DMS153 treated with DMSO at 0.1 percent for 48 hours (cell line): ENCODE measurements around the gene SRA1.
A peak's percentile ranks its signal among the peaks of the same experiment; 100 is the strongest.

Experiments used
- DNase-seq: peaks from one replicate; lab custom pipeline; 2025; ENCODE audit not compliant: unreplicated experiment; lab: John Stamatoyannopoulos, UW

Gene SRA1

GRCh38 chr5:140551872-140552271, 5.4 kb downstream of the SRA1 start:
- DNase-seq, result no peak

GRCh38 chr5:140550147-140551079, 6.9 kb downstream of the SRA1 start:
- no peak for DNase-seq

DNA sequence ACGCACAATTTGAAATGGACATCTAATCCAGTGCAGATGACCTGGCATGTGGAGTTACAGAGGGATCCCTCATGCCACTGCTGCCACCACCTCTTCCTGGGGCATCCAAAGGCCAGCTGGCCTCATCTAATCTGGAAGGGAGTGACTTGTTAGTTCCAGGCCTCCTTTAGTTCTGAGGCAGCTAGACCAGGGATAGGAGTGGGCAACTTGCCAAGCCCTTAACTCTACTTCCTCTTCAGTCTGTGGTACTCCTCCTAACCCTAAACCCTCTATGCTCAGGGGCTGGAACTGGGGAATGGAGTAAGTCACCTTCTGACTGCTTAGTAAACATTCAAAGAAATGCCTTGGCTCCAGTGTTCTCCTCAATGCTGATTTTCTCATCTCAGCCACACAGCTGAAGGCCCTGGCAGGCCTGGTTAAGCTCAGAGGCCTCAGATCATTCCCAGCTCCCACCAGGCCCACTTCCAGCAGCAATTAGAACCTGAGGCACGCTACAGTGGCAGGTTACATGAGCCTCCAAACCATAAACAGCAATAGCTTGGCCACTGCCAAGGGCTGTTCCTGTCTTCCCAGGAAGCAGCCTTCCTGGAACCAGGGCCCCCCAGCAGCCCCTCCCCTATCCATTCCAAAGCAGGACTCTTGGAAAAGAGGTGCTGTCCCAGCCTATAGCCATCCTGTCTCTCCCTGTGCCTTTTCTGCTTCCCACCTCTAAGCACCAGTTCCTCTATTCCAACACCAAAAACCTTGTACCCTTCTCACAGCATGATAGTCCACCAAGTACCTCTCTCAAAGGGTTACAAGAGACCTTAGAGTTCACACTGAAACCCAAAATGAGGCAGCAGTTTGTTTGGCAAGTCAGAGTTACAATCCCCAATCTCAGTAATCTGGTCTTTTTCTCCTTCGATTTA, 7.8 kb downstream of the SRA1 start:
- no peak for DNase-seq

DNA sequence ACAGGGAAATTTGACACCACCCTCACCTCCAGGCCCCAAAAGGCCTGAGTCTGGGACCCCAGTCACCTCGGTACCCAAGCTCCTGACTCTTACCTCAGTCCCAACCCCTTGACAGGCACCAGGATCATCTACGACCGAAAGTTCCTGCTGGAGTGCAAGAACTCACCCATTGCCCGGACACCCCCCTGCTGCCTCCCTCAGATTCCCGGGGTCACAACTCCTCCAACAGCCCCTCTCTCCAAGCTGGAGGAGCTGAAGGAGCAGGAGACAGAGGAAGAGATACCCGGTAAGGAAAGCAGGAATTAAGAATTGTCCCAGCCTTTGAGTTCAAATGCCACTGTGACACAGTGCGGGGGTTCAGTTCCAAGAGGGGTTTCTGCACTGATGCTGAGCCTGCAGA, 8.5 kb downstream of the SRA1 start:
- no peak for DNase-seq

DNA sequence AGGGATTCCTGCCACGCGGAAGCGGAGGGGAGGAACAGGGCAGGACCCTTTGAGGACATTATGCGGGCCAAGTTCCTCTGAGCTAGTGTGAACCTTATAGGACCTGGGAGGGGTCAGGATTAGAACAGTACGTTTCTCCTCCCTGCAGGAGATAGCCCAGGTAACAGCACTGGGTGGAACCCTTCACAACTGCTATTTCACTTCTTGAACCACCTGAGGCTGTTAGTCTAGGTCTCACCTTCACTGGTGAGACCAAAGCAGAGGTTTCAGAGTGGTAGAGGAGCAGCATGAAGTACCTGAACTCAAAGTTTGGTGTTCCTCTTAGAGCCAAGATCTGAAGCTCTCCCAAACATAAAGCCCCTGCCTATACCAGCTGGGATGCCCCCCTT, 9.0 kb downstream of the SRA1 start:
- DNase-seq, result no peak

- DNase-seq, result peak; percentile 69
Measured at GRCh38 chr5:140547508-140548299, 9.6 kb downstream of the SRA1 start, which contains the start of gene EIF4EBP3. TSS of gene EIF4EBP3 (plus strand) at chr5:140547662. CDS start at chr5:140547738, 76 bp downstream.

DNA sequence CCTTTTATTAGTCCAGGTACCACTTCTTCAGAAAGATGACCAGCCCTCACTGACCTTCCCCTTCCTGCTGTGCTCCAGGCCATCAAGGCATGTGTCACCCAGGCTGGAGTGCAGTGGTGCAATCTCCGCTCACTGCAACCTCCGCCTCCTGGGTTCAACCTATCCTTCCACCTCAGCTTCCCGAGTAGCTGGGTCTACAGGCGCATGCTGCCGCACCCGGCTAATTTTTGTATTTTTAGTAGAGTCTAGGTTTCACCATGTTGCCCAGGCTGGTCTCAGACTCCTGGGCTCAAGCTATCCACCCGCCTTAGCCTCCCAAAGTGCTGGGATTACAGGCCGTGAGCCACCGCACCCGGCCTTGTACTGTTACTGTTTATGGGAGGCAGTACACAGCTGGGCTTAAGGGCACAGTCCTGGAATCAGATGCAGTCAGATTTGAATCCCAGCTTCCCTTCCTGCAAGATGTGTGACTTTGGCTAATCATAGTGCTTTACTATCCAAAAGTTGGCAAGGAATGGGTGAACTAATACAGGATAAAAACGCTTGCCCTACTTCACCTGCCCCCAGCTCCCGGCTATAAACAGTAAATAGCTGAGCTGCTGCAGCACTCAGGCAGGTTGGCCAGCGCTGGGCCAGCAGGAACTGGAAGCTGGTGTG, 10.3 kb downstream of the SRA1 start:
- DNase-seq, result no peak

DNA sequence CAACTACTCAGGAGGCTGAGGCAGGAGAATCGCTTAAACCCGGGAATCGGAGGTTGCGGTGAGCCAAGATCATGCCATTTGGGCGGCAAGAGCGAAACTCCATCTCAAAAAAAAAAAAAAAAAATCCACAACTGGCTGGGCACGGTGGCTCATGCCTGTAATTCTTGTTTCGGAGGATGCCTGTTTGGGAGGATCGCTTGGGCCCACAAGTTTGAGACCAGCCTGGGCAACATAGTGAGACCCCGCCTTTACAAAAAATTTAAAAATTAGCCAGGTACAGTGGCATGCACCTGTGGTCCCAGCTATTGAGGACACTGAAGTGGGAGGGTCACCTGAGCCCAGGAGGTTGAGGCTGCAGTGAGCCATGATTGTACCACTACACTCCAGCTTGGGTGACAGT, 11.7 kb downstream of the SRA1 start:
- no peak for DNase-seq

DNA sequence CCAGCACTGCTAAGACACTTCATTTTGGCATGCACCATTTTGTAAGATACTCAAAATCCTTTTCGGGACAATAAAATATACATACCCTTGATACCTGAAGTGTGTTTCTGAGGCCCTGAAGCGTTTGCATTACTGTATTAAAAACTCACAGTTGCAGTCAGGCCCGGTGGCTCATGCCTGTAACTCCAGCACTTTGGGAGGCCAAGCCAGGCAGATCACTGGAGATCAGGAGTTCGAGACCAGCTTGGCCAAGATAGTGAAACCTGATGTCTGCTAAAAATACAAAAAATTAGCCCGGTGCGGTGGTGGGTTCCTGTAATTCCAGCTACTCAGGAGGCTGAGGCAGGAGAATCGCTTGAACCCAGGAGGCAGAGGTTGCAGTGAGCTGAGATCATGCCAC, 12.3 kb downstream of the SRA1 start:
- no peak for DNase-seq

- no peak for DNase-seq
Measured at GRCh38 chr5:140542972-140543371, 14.3 kb downstream of the SRA1 start.

DNA sequence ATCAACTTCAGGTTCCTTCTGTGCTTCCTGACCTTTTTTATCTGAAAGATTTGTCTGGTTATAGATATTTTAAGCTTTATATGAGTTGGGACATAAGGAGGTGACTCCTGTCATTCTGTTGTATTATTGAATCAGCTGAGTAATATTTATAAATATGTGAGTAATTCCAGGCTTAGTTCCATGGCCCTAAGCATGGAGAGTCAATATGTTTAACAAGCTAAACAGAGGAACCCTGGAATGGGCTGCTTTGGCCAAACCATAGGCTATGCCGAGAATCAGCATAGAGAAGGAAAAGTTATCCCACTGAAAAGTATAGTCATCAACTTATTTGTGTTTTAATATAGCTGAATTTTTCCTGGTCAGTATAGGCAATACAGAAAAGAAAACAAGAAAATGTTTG, 17.0 kb downstream of the SRA1 start:
- DNase-seq, result no peak

- DNase-seq, result no peak
Measured at GRCh38 chr5:140524003-140524402, 33.3 kb downstream of the SRA1 start.

- no peak for DNase-seq
Measured at GRCh38 chr5:140513124-140513523, 44.1 kb downstream of the SRA1 start.

DNA sequence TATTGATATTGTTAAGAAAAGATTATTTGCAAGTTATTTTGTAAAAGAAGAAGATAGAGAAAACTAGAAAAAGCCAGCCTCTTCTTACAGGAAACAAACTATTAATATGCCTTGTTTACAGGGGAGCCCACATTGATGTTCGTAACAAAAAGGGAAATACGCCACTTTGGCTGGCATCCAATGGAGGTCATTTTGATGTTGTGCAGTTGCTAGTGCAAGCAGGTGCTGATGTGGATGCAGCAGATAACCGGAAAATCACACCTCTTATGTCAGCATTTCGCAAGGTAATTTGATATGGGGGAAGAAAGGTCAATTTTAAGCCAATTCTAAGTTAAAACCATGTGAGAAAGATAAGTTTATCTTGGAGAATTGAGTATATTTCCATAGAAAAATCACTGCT, 47.4 kb downstream of the SRA1 start:
- no peak for DNase-seq

DNA sequence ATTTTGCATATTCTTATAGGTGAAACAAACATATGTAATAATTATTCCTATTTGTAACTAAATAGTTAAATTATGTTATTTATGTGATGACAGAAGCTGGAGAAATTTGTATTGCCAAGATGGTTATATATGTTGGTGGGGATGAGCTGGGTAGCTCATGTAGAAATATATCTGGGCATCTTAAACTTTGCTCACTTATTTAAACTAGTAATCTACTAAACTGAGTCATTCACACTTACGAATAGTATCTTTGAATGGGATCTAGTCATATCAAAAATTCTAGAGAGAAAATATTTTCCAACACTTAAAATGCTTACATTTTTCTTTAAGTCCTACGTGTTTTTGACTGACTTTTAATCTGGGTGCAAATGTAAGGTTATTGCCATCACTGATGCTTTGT, 54.4 kb downstream of the SRA1 start:
- no peak for DNase-seq
